GM19463 (cell line): ENCODE data around the gene WNK2.
"Not testable (repeated sequence)": the region's sequence is repeated elsewhere in the genome, so short reads cannot be mapped to it uniquely, and the experiment has no call there.

Source experiments
- ATAC-seq: cut with Tn5 transposase; IDR thresholded peaks from one replicate; pipeline ENCODE4 v1.9.1; 2021; ENCODE audit warnings: mild to moderate bottlenecking, moderate library complexity; ENCODE audit not compliant: unreplicated experiment

WNK2 gene

GRCh38 chr9:93323446-93323954 lies 139.6 kb downstream of the WNK2 start:
- not testable (repeated sequence) for ATAC-seq

GRCh38 chr9:93324191-93324834 lies 140.4 kb downstream of the WNK2 start:
- no peak for ATAC-seq

GRCh38 chr9:93325307-93326035 lies 141.5 kb downstream of the WNK2 start:
- ATAC-seq, result no peak

- ATAC-seq, result no peak
Observed at GRCh38 chr9:93326056-93326455, 142.1 kb downstream of the WNK2 start.

GRCh38 chr9:93326654-93327053 lies 142.7 kb downstream of the WNK2 start:
- ATAC-seq, result no peak

- no peak for ATAC-seq
Observed at GRCh38 chr9:93329629-93330280, 145.8 kb downstream of the WNK2 start.

- ATAC-seq, result no peak
Observed at GRCh38 chr9:93332317-93332716, 148.4 kb downstream of the WNK2 start.

- no peak for ATAC-seq
Observed at GRCh38 chr9:93336720-93337119, 152.8 kb downstream of the WNK2 start.

GRCh38 chr9:93338196-93338595 lies 154.3 kb downstream of the WNK2 start:
- not testable (repeated sequence) for ATAC-seq

GRCh38 chr9:93340091-93340490 lies 156.2 kb downstream of the WNK2 start:
- no peak for ATAC-seq

GRCh38 chr9:93341820-93342219 lies 157.9 kb downstream of the WNK2 start:
- ATAC-seq, result not testable (repeated sequence)

GRCh38 chr9:93342428-93342827 lies 158.5 kb downstream of the WNK2 start:
- ATAC-seq, result not testable (repeated sequence)

GRCh38 chr9:93343663-93344062 lies 159.7 kb downstream of the WNK2 start:
- ATAC-seq, result no peak

GRCh38 chr9:93345643-93346230 lies 161.8 kb downstream of the WNK2 start:
- ATAC-seq, result no peak

GRCh38 chr9:93346231-93347112 lies 162.5 kb downstream of the WNK2 start:
- no peak for ATAC-seq

GRCh38 chr9:93347371-93347975 lies 163.5 kb downstream of the WNK2 start:
- not testable (repeated sequence) for ATAC-seq

GRCh38 chr9:93353413-93354310 lies 169.7 kb downstream of the WNK2 start:
- not testable (repeated sequence) for ATAC-seq

- ATAC-seq, result no peak
Observed at GRCh38 chr9:93354451-93354850, 170.5 kb downstream of the WNK2 start.

- ATAC-seq, result no peak
Observed at GRCh38 chr9:93355827-93356226, 171.9 kb downstream of the WNK2 start.
